ENCODE data around the gene MTUS2.

MTUS2 gene

GRCh38 chr13:29540799-29541198 is 720.7 kb downstream of the MTUS2 start:
- no peak for DNase-seq (ENCODE audit: low read depth in 1 of 2, low spot score in 1 of 2)
- Histone ChIP-seq H3K27ac (replicated peaks) (no peak overlapping the region), H3K27me3 (ENCODE audit: insufficient read depth, poor library complexity, severe bottlenecking) (no peaks in the 10 kb centered on the region), H3K4me3 (replicated peaks; ENCODE audit: insufficient read depth, low read length) (no peak overlapping the region)
- TF ChIP-seq SPI1 (IDR thresholded peaks at IDR 0.05; ENCODE audit: borderline replicate concordance, low read depth) (no peak), GABPA (IDR thresholded peaks at IDR 0.05; ENCODE audit: low read depth) (no peak), REST (IDR thresholded peaks at IDR 0.05; ENCODE audit: insufficient replicate concordance, low read depth) (no peak), CTCF (IDR thresholded peaks at IDR 0.05; ENCODE audit: insufficient read depth, low read length) (no peak), POLR2AphosphoS5 (IDR thresholded peaks at IDR 0.05; ENCODE audit: low read depth) (no peak)

DNA sequence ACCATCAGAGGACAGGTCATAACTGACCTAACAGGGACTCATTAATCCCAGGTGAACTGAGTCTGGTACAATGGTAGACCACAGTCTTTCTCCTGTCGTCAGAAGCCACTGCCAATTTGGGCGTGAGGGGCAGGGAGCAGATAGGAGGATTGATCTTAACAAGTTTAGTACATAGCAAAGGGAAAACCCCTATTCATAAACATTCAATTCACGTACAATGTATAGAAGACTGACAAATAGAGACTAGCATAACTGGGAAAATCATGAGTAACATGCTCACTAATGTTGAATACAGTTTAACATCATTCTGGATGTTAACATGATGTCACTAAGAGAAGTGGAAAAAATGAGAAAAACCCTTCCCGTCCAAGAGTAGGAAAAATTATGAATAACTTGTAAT is 721.3 kb downstream of the MTUS2 start:
- no peaks in the 10 kb centered on the region for H3K27me3 ChIP-seq (ENCODE audit: insufficient read depth, poor library complexity, severe bottlenecking)
- DNase-seq (ENCODE audit: low read depth in 1 of 2, low spot score in 1 of 2): no peak
- no peak for TF ChIP-seq POLR2AphosphoS5 (IDR thresholded peaks at IDR 0.05; ENCODE audit: low read depth)
- no peak for TF ChIP-seq CTCF (IDR thresholded peaks at IDR 0.05; ENCODE audit: insufficient read depth, low read length)
- TF ChIP-seq GABPA (IDR thresholded peaks at IDR 0.05; ENCODE audit: low read depth): no peak
- no peak for TF ChIP-seq SPI1 (IDR thresholded peaks at IDR 0.05; ENCODE audit: borderline replicate concordance, low read depth)
- TF ChIP-seq REST (IDR thresholded peaks at IDR 0.05; ENCODE audit: insufficient replicate concordance, low read depth): no peak
- H3K4me3 ChIP-seq (replicated peaks; ENCODE audit: insufficient read depth, low read length): no peak overlapping the region
- H3K27ac ChIP-seq (replicated peaks): no peak overlapping the region

DNA sequence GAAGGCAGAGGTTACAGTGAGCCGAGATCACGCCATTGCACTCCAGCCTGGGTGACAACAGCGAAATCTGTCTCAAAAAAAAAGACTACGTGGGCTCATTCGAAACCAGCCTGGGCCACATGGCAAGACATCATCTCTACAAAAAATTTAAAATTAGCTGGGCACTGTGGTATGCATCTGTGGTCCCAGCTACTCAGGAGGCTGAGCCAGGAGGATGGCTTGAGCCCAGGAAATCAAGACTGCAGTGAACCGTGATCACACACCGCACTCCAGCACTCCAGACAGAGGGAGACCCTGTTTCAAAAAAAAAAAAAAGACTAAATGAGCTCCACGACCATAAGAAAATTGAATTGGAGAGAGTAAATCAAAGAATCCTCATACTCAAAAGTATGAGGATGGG is 722.2 kb downstream of the MTUS2 start:
- TF ChIP-seq CTCF (IDR thresholded peaks at IDR 0.05; ENCODE audit: insufficient read depth, low read length) (no peak), GABPA (IDR thresholded peaks at IDR 0.05; ENCODE audit: low read depth) (no peak), REST (IDR thresholded peaks at IDR 0.05; ENCODE audit: insufficient replicate concordance, low read depth) (no peak), SPI1 (IDR thresholded peaks at IDR 0.05; ENCODE audit: borderline replicate concordance, low read depth) (no peak), POLR2AphosphoS5 (IDR thresholded peaks at IDR 0.05; ENCODE audit: low read depth) (no peak)
- H3K27me3 ChIP-seq (ENCODE audit: insufficient read depth, poor library complexity, severe bottlenecking): no peaks in the 10 kb centered on the region
- H3K4me3 ChIP-seq (replicated peaks; ENCODE audit: insufficient read depth, low read length): no peak overlapping the region
- no peak for DNase-seq (ENCODE audit: low read depth in 1 of 2, low spot score in 1 of 2)
- no peak overlapping the region for H3K27ac ChIP-seq (replicated peaks)

Measured in HL-60 (cell line).